ENCODE results near the gene CCNL2.

GRCh38 chr1:1422465-1423244, 23.5 kb upstream of the CCNL2 start:
- TF ChIP-seq CTCF (IDR thresholded peaks at IDR 0.05; ENCODE audit: low read length): no peak
- TF ChIP-seq EZH2 (optimal IDR thresholded peaks at IDR 0.05; ENCODE audit: low read depth, low read length): no peak
